MM.1S (cell line): ENCODE data around the gene EML5.

Source experiments
- EZH2 ChIP-seq: fragments of 300-600 bp; sonication (generic); optimal IDR thresholded peaks from 2 replicates; pipeline ENCODE3; 2017; ENCODE audit warnings: low read depth, mild to moderate bottlenecking, antibody characterized with exemption, low read length, mixed read lengths
- TF ChIP-seq, protein P1 (sequence below): fragments of 300-600 bp; sonication (generic); IDR thresholded peaks from 2 replicates; pipeline ENCODE4 v1.5.1; 2016; ENCODE audit warnings: antibody characterized with exemption, low read length, mixed read lengths

DNA sequence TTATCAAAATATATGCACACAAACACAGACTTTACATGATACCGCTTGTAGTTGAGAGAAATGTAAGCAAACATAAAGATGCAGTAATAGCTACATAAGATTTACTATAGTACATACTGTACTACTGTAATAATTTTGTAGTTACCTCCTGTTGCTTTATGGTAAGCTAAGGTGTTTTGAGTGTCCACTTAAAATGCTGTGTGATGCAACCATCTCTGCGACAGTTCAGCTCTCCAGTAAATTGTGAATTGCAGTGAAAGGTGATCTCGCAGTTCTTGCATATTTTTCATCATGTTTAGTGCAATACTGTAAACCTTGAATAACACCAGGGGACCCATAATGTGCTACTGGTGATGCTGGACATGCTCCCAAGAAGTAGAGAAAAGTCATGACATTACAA is 208.3 kb downstream of the EML5 start:
- TF ChIP-seq, protein P1, sequence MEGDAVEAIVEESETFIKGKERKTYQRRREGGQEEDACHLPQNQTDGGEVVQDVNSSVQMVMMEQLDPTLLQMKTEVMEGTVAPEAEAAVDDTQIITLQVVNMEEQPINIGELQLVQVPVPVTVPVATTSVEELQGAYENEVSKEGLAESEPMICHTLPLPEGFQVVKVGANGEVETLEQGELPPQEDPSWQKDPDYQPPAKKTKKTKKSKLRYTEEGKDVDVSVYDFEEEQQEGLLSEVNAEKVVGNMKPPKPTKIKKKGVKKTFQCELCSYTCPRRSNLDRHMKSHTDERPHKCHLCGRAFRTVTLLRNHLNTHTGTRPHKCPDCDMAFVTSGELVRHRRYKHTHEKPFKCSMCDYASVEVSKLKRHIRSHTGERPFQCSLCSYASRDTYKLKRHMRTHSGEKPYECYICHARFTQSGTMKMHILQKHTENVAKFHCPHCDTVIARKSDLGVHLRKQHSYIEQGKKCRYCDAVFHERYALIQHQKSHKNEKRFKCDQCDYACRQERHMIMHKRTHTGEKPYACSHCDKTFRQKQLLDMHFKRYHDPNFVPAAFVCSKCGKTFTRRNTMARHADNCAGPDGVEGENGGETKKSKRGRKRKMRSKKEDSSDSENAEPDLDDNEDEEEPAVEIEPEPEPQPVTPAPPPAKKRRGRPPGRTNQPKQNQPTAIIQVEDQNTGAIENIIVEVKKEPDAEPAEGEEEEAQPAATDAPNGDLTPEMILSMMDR = no peak
- no peak for TF ChIP-seq EZH2
